K562 (cell line): Measurements from ENCODE around the gene SORCS2.

Source experiments
- ATF3 ChIP-seq, 2 experiments: fragments of 450-650 bp in 1 of 2; sonication (generic) in 1 of 2; formaldehyde crosslinking in 1 of 2; IDR thresholded peaks in 1 of 2; conservative IDR thresholded peaks in 1 of 2; 2 replicates each; pipeline versions ENCODE4 v1.6.1 to v1.8.1; 2016 to 2023; ENCODE audit warnings: mild to moderate bottlenecking in 2 of 2, moderate library complexity in 2 of 2, inconsistent platforms in 1 of 2, missing genetic modification reagents in 1 of 2
- CREB3 ChIP-seq: fragments of 450-650 bp; conservative IDR thresholded peaks from 2 replicates; pipeline ENCODE4 v1.6.1; 2016; ENCODE audit warnings: missing genetic modification characterization, low read depth, mild to moderate bottlenecking, missing compliant biosample characterization, moderate library complexity
- CTCF ChIP-seq, 3 experiments: IDR thresholded peaks in 2 of 3; conservative IDR thresholded peaks in 1 of 3; 2 replicates each; pipeline ENCODE4 v1.5.1; 2011 to 2012; ENCODE audit warnings: low read length in 3 of 3, mild to moderate bottlenecking in 3 of 3, control low read depth in 2 of 3, improper control_type of control experiment in 1 of 3, inconsistent platforms in 1 of 3, low read depth in 1 of 3, mixed read lengths in 1 of 3, moderate library complexity in 1 of 3; ENCODE audit not compliant: insufficient read depth in 2 of 3
- FOXO4 ChIP-seq: fragments of 450-650 bp; formaldehyde crosslinking; IDR thresholded peaks from 2 replicates; pipeline ENCODE4 v1.4.0; 2020; ENCODE audit warnings: mild to moderate bottlenecking, moderate library complexity
- HMGN3 ChIP-seq: IDR thresholded peaks from 2 replicates; pipeline ENCODE4 v1.6.1; 2011; ENCODE audit warnings: borderline replicate concordance, low read depth, mild to moderate bottlenecking, mixed read lengths, low read length; ENCODE audit not compliant: insufficient read length; ENCODE audit errors: extremely low read depth
- POLR2A ChIP-seq: fragments of 450-650 bp; conservative IDR thresholded peaks from 2 replicates; pipeline ENCODE4 v1.6.1; 2016
- RHOXF2B ChIP-seq: fragments of 250-450 bp; sonication (Bioruptor Pico); conservative IDR thresholded peaks from 2 replicates; pipeline ENCODE4 v1.5.1; 2021
- SAFB2 ChIP-seq: fragments of 200-400 bp; formaldehyde crosslinking; IDR thresholded peaks from 2 replicates; pipeline ENCODE4 v1.6.1; 2018; ENCODE audit warnings: borderline replicate concordance, low read length, low read depth, moderate library complexity; ENCODE audit not compliant: severe bottlenecking
- SRF ChIP-seq, 2 experiments: fragments of 250-450, 450-650 bp in 1 of 2; sonication (Bioruptor Pico) in 1 of 2; sonication (generic) in 1 of 2; formaldehyde crosslinking; IDR thresholded peaks; 2 replicates each; pipeline versions ENCODE4 v1.5.0 to v1.5.1; 2020 to 2022; ENCODE audit warnings: mild to moderate bottlenecking in 1 of 2, missing genetic modification reagents in 1 of 2
- TFE3 ChIP-seq: fragments of 450-650 bp; formaldehyde crosslinking; IDR thresholded peaks from 2 replicates; pipeline ENCODE4 v1.4.0; 2020; ENCODE audit warnings: mild to moderate bottlenecking, mixed read lengths
- TF ChIP-seq, protein P1 (sequence below): sonication (generic); formaldehyde crosslinking; IDR thresholded peaks from 2 replicates; pipeline ENCODE4 v1.9.0; 2022; ENCODE audit warnings: mild to moderate bottlenecking, missing genetic modification reagents

DNA sequence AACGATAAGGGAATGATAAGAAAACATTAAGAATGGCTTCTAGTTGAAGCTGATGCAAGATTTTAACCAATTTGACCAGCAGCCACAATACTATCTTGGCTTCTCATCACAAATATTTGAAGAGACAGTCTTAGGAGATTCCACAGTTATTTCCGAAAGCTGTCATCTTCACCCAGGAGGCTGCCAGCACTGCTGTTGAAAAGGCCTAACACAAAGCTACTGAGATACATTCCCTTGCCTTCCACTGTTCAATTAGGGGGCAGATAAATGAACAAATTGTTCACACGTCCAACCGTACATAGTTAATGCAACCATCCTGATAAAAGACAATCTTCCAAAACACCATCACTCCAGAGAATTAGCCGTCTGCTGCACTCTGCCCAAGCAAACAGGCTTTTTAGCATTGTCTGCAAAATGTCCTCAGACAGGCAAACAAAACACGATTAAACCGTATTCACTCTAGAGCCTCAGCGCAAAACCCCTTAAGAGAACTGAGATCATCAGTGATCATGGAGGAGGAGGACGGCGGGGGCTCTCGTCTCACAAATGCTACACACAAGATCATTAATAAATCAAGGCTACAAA lies 432.1 kb downstream of the SORCS2 start:
- TF ChIP-seq RHOXF2B (CRISPR knock-in tag) (no peak), SRF (CRISPR knock-in tag; IDR thresholded peaks at IDR 0.05) (no peak), FOXO4 (no peak), CTCF (IDR thresholded peaks at IDR 0.05 in 2 of 3, conservative IDR thresholded peaks at IDR 0.05 in 1 of 3; ENCODE audit: insufficient read depth in 2 of 3, low read depth in 1 of 3, low read length in 3 of 3) (no peak), HMGN3 (no peak), SAFB2 (no peak), CREB3 (tag) (no peak), TFE3 (no peak), ATF3 (IDR thresholded peaks at IDR 0.05) (no peak), ATF3 (CRISPR knock-in tag; conservative IDR thresholded peaks at IDR 0.05) (no peak), POLR2A (no peak)
- TF ChIP-seq, protein P1, sequence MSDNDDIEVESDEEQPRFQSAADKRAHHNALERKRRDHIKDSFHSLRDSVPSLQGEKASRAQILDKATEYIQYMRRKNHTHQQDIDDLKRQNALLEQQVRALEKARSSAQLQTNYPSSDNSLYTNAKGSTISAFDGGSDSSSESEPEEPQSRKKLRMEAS (CRISPR knock-in tag): no peak
